GM18520 (cell line): ENCODE measurements around the gene FGD4.

Source experiments
- ATAC-seq: cut with Tn5 transposase; IDR thresholded peaks from one replicate; pipeline ENCODE4 v1.9.1; 2021; ENCODE audit not compliant: unreplicated experiment

The FGD4 gene

GRCh38 chr12:32666018-32666417, 266.7 kb downstream of the FGD4 start:
- no peak for ATAC-seq

- ATAC-seq, result no peak
Measured at GRCh38 chr12:32669584-32669983, 270.2 kb downstream of the FGD4 start.

DNA sequence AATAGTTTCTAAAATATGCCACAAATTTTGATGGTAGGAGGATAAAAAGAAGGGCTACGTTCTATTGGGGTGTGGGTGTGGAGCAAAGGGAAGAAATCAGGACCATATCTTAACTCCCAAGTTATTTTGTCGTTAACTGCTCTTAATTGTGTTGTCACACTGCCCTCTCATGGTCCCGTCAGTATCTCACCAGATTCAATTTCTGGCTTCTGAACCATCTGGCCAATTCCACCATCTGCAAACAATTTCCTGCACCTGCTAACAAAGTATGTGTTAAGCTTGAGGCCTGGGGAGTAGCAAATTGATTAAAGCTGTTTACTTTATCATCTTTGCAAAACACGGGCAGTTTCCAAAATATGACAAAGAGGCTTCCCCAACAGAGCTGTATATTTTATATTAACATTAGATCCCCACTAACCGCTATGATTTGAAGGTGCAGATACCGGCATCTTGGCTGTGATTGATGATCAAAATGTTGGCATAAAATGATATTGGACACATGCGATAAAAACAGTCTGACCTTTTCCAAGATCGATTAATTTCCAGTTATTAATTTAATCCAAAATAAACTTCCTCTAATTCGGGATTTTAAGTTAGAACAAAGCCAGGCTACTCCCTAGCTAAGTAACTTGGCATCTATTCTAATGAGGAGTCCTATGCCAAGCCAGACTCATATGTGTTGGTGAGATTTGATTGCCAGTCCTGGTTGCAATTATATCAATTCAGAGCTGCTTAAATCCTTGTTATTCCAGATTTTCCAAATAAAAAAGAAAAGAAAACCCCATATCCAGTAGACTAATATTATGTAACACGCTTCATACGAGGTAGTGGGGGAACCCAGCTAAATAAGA, 272.8 kb downstream of the FGD4 start:
- ATAC-seq, result no peak

DNA sequence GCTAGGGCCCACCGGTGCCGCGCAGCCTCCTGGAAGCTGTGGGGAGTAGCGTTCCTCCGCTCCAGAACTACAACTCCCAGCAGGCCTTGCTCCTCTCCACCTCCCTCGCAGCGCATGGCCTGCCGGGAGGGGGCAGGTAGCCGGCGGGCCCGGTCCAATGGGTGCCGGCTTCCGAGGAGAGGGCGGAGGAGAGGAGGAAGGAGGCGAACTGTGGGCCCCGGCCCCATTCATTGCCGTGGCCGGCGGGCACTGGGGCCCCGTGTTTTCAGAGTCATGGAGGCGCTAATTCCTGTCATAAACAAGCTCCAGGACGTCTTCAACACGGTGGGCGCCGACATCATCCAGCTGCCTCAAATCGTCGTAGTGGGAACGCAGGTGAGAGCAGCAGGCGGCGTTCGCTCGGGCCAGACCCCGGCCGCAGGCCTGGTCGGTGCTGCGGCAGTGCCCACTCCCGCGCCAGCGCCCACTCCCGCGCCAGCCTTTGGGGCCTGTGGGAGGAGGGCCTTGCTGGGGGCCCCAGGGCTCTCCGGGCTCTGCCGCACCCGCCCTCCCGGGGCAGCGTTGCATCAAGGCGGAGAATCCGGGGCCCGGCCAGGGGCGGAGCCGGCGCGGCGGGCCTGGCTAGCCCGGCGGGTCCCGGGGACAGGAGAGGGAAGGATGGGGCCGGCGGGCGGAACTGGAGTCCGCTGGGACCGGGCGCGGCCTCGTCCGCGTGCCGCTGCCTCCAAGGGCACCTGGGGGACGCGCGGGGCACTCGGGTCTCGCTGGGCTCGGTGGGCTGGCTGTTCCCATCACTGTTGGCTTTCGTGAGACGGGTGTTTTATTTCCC, 279.9 kb downstream of the FGD4 start, which contains the start of gene DNM1L:
DNM1L (plus strand) TSS at position 211 of the 829 bp plus-strand sequence; CDS start at position 274, 63 bp downstream.
- peak; percentile 97 for ATAC-seq

DNA sequence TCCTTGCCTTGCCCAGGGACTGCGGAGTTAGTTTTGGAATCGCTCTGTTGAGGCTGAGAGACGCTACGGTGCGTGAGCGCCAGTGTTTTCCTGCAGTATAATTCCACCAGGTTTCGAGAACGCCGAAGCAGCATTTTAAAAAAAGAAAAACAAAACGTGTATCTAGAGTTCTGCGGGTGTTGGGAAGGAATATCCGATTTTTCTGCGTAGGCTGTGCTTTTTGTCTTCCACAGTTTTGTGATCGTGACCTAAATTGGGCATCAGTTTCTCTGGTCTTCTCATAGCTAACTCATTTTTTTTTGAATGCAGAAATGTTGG, 280.5 kb downstream of the FGD4 start:
- no peak for ATAC-seq

DNA sequence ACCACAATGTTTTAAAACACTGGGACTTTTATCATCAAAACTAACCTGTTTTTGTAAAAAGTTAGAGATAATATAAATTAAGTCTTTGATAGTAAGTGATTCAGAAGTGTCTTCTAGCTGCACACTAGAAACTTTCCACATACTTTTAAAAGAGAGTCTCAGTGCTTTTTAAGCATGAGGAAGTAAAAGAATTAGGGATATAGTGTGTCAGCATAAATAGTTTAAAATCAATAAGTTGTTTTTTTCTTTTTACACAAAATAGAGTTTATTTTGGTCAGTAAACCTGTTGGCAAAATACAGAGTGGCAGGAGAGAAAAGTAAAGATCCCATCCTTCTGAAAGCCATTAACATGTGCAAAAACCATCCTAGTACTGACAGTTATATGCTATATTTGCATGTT, 281.4 kb downstream of the FGD4 start:
- no peak for ATAC-seq

DNA sequence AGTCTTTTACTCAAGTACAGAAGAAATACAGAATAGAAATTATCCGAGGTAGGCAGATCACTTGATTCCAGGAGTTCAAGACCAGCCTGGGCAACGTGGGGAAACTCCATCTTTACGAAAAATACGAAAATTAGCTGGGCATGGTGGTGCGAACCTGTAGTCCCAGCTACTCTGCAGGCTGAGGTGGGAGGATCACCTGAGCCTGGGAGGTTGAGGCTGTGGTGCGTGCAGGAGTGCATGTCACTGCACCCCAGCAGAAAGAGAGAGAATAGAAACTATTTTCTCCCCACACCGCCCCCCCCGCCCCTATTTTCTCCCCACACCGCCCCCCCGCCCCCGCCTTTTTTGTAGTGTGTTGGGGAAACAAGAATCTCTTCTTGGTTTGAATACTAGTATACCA, 281.9 kb downstream of the FGD4 start:
- no peak for ATAC-seq

DNA sequence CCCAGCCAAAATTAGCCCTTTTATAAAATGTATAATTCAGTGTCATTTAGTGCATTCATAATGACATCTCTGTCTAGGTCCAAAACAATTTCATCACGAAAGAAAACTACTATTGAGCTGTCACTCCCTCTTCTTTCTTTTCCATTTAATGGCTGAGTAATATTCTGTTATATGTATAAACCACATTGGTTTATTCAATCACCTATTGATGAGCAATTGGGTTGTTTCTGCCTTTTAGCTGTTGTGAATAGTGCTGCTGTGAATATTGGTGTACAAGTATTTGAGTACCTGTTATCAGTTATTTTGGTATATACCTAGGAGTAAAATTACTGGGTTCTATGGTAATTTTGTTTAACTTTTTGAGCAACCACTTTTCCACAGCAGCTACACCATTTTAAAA, 287.0 kb downstream of the FGD4 start:
- ATAC-seq, result no peak

DNA sequence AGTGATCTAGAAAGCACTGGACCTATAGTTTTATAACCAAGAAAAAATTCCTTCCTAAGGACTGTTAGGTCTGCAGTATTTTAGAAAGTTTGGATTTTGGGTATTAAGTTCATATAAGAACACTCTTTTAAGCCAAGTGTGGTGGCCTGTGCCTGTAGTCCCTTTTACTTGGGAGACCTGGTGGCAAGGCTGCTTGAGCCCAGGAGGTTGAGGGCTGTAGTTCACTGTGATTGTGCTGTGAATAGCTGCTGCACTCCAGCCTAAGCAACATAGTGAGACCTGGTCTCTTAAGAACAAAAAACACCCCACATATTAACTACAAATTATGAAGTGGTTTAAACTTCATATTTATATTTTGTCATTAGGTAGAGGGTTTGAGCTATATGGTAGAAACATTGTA, 289.4 kb downstream of the FGD4 start:
- ATAC-seq, result no peak

- no peak for ATAC-seq
Measured at GRCh38 chr12:32690927-32691326, 291.6 kb downstream of the FGD4 start.

DNA sequence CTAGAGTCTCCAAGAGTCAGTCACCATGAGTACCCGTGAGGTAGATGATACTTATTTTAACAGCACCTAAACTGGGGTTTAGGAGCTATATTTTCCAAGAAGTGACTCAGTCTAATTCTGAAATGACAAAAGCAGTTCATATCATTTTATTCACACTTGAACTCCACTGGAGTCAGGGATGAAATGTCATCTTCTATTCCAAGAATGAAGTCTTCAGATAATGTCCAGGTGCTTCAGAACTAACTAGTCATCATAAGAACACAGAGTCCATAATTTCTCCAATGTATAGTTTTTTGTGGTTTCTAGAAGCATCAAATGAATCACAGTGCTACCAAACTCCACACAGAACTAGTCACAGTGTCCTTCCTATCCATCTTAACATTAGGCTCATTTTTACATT, 293.0 kb downstream of the FGD4 start:
- no peak for ATAC-seq

GRCh38 chr12:32693036-32693435, 293.7 kb downstream of the FGD4 start:
- no peak for ATAC-seq
